Measurements from ENCODE around the gene TUBGCP6.
"Not testable (repeated sequence)": the region's sequence is repeated elsewhere in the genome, so short reads cannot be mapped to it uniquely, and the experiment has no call there.

Gene TUBGCP6

GRCh38 chr22:50173983-50174355 lies 70.9 kb downstream of the TUBGCP6 start:
- Histone ChIP-seq H3K9me3 (ENCODE audit: control insufficient read depth in 1 of 2, low read length in 2 of 2) (no peaks in the 10 kb centered on the region), H3K27me3 (ENCODE audit: control insufficient read depth in 1 of 2, insufficient read depth in 2 of 2, low read length in 2 of 2) (peaks cover 8 to 18% of the 10 kb centered on the region in 2 donors), H3K9ac (ENCODE audit: low read depth in 1 of 2, low read length in 2 of 2) (no peak overlapping the region), H3K36me3 (ENCODE audit: control insufficient read depth in 1 of 2, insufficient read depth in 2 of 2, low read length in 2 of 2) (no peaks in the 10 kb centered on the region), H3K4me1 (ENCODE audit: control insufficient read depth in 1 of 2, insufficient read depth in 2 of 2, low read length in 2 of 2) (peaks cover 0 to 7% of the 10 kb centered on the region in 2 donors), H3K4me3 (ENCODE audit: low read depth in 1 of 2, low read length in 2 of 2) (no peak overlapping the region), H3K27ac (ENCODE audit: low read depth, low read length) (no peak overlapping the region)

GRCh38 chr22:50173311-50173982 lies 71.4 kb downstream of the TUBGCP6 start:
- Histone ChIP-seq H3K27ac (ENCODE audit: low read depth, low read length) (no peak overlapping the region), H3K36me3 (ENCODE audit: control insufficient read depth in 1 of 2, insufficient read depth in 2 of 2, low read length in 2 of 2) (no peaks in the 10 kb centered on the region), H3K4me1 (ENCODE audit: control insufficient read depth in 1 of 2, insufficient read depth in 2 of 2, low read length in 2 of 2) (peaks cover 0 to 7% of the 10 kb centered on the region in 2 donors), H3K9ac (ENCODE audit: low read depth in 1 of 2, low read length in 2 of 2) (no peak overlapping the region), H3K27me3 (ENCODE audit: control insufficient read depth in 1 of 2, insufficient read depth in 2 of 2, low read length in 2 of 2) (peaks cover 7 to 21% of the 10 kb centered on the region in 2 donors), H3K4me3 (ENCODE audit: low read depth in 1 of 2, low read length in 2 of 2) (no peak overlapping the region), H3K9me3 (ENCODE audit: control insufficient read depth in 1 of 2, low read length in 2 of 2) (no peaks in the 10 kb centered on the region)

- Histone ChIP-seq H3K27me3 (ENCODE audit: control insufficient read depth in 1 of 2, insufficient read depth in 2 of 2, low read length in 2 of 2) (peaks cover 7 to 21% of the 10 kb centered on the region in 2 donors), H3K9ac (ENCODE audit: low read depth in 1 of 2, low read length in 2 of 2) (no peak overlapping the region), H3K4me1 (ENCODE audit: control insufficient read depth in 1 of 2, insufficient read depth in 2 of 2, low read length in 2 of 2) (peaks cover 0 to 7% of the 10 kb centered on the region in 2 donors), H3K9me3 (ENCODE audit: control insufficient read depth in 1 of 2, low read length in 2 of 2) (no peaks in the 10 kb centered on the region), H3K36me3 (ENCODE audit: control insufficient read depth in 1 of 2, insufficient read depth in 2 of 2, low read length in 2 of 2) (no peaks in the 10 kb centered on the region), H3K4me3 (ENCODE audit: low read depth in 1 of 2, low read length in 2 of 2) (no peak overlapping the region), H3K27ac (ENCODE audit: low read depth, low read length) (no peak overlapping the region)
These were observed 72.8 kb downstream of the TUBGCP6 start for GRCh38 chr22:50171965-50172421.

- Histone ChIP-seq H3K9me3 (ENCODE audit: control insufficient read depth in 1 of 2, low read length in 2 of 2) (no peaks in the 10 kb centered on the region), H3K27me3 (ENCODE audit: control insufficient read depth in 1 of 2, insufficient read depth in 2 of 2, low read length in 2 of 2) (peaks cover 7 to 21% of the 10 kb centered on the region in 2 donors), H3K36me3 (ENCODE audit: control insufficient read depth in 1 of 2, insufficient read depth in 2 of 2, low read length in 2 of 2) (no peaks in the 10 kb centered on the region), H3K27ac (ENCODE audit: low read depth, low read length) (no peak overlapping the region), H3K9ac (ENCODE audit: low read depth in 1 of 2, low read length in 2 of 2) (no peak overlapping the region), H3K4me1 (ENCODE audit: control insufficient read depth in 1 of 2, insufficient read depth in 2 of 2, low read length in 2 of 2) (peaks cover 0 to 7% of the 10 kb centered on the region in 2 donors), H3K4me3 (ENCODE audit: low read depth in 1 of 2, low read length in 2 of 2) (no peak overlapping the region)
These were observed 73.4 kb downstream of the TUBGCP6 start for GRCh38 chr22:50171319-50171964.

- Histone ChIP-seq H3K9ac (ENCODE audit: low read depth in 1 of 2, low read length in 2 of 2) (no peak within 1 kb of the TSS), H3K36me3 (ENCODE audit: control insufficient read depth in 1 of 2, insufficient read depth in 2 of 2, low read length in 2 of 2) (no peaks in the 10 kb centered on the region), H3K9me3 (ENCODE audit: control insufficient read depth in 1 of 2, low read length in 2 of 2) (no peaks in the 10 kb centered on the region), H3K27ac (ENCODE audit: low read depth, low read length) (no peak within 1 kb of the TSS), H3K4me1 (ENCODE audit: control insufficient read depth in 1 of 2, insufficient read depth in 2 of 2, low read length in 2 of 2) (peaks cover 0 to 7% of the 10 kb centered on the region in 2 donors), H3K4me3 (ENCODE audit: low read depth in 1 of 2, low read length in 2 of 2) (no peak within 1 kb of the TSS), H3K27me3 (ENCODE audit: control insufficient read depth in 1 of 2, insufficient read depth in 2 of 2, low read length in 2 of 2) (peaks cover 7 to 21% of the 10 kb centered on the region in 2 donors)
These were observed 74.1 kb downstream of the TUBGCP6 start, which contains the start of gene PANX2 for GRCh38 chr22:50170453-50171318. TSS of gene PANX2 (plus strand) at chr22:50170731. CDS start at chr22:50170731, 0 bp downstream.

DNA sequence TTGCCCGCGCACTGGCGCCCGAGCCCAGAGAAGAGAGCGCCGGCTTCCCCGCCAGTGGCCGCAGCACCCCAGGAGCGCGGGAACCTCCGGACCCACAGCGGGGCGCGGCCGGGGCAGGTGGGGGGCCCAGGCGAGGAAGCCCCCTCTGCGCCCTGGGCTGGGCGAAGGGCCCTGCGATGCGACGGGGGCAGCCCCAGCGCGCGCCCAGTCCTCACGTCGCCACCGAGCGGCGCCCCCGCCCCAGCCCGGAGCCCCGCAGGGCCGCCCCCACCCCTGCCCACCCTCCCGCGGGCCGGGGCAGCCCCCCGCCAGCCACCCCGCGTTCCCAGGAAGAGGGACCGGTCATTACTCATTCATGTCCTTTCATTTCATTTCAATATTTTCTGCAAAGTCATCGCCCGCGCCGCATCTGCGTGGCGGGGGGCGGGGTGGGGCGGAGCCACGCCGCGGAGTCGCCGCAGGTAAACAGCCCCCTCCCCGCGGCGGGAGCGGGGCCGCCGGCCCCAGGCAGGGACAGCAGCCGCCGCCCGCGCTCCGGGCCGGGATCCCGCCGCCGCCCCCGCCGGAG lies 75.0 kb downstream of the TUBGCP6 start:
- H3K27ac ChIP-seq (ENCODE audit: low read depth, low read length): no peak overlapping the region

GRCh38 chr22:50169181-50169759 lies 75.6 kb downstream of the TUBGCP6 start:
- Histone ChIP-seq H3K27me3 (ENCODE audit: control insufficient read depth in 1 of 2, insufficient read depth in 2 of 2, low read length in 2 of 2) (peaks cover 7 to 21% of the 10 kb centered on the region in 2 donors), H3K27ac (ENCODE audit: low read depth, low read length) (no peak overlapping the region), H3K4me3 (ENCODE audit: low read depth in 1 of 2, low read length in 2 of 2) (no peak overlapping the region), H3K36me3 (ENCODE audit: control insufficient read depth in 1 of 2, insufficient read depth in 2 of 2, low read length in 2 of 2) (no peaks in the 10 kb centered on the region), H3K9me3 (ENCODE audit: control insufficient read depth in 1 of 2, low read length in 2 of 2) (no peaks in the 10 kb centered on the region), H3K4me1 (ENCODE audit: control insufficient read depth in 1 of 2, insufficient read depth in 2 of 2, low read length in 2 of 2) (peaks cover 0 to 7% of the 10 kb centered on the region in 2 donors), H3K9ac (ENCODE audit: low read depth in 1 of 2, low read length in 2 of 2) (no peak overlapping the region)

More for the DNA sequence above, 75.0 kb downstream of the TUBGCP6 start:
- Histone ChIP-seq H3K36me3 (ENCODE audit: control insufficient read depth in 1 of 2, insufficient read depth in 2 of 2, low read length in 2 of 2) (no peaks in the 10 kb centered on the region), H3K27me3 (ENCODE audit: control insufficient read depth in 1 of 2, insufficient read depth in 2 of 2, low read length in 2 of 2) (peaks cover 7 to 21% of the 10 kb centered on the region in 2 donors), H3K9ac (ENCODE audit: low read depth in 1 of 2, low read length in 2 of 2) (no peak overlapping the region), H3K4me3 (ENCODE audit: low read depth in 1 of 2, low read length in 2 of 2) (no peak overlapping the region), H3K4me1 (ENCODE audit: control insufficient read depth in 1 of 2, insufficient read depth in 2 of 2, low read length in 2 of 2) (peaks cover 0 to 7% of the 10 kb centered on the region in 2 donors), H3K9me3 (ENCODE audit: control insufficient read depth in 1 of 2, low read length in 2 of 2) (no peaks in the 10 kb centered on the region)

- H3K27me3 ChIP-seq (ENCODE audit: control insufficient read depth in 1 of 2, insufficient read depth in 2 of 2, low read length in 2 of 2): peaks cover 7 to 21% of the 10 kb centered on the region in 2 donors
- H3K27ac ChIP-seq (ENCODE audit: low read depth, low read length); H3K4me3 ChIP-seq (ENCODE audit: low read depth in 1 of 2, low read length in 2 of 2); H3K4me1 ChIP-seq (ENCODE audit: control insufficient read depth in 1 of 2, insufficient read depth in 2 of 2, low read length in 2 of 2); H3K9me3 ChIP-seq (ENCODE audit: control insufficient read depth in 1 of 2, low read length in 2 of 2); H3K9ac ChIP-seq (ENCODE audit: low read depth in 1 of 2, low read length in 2 of 2); H3K36me3 ChIP-seq (ENCODE audit: control insufficient read depth in 1 of 2, insufficient read depth in 2 of 2, low read length in 2 of 2): not testable (repeated sequence)
These were observed 76.2 kb downstream of the TUBGCP6 start for GRCh38 chr22:50168490-50169180.

Data from duodenal mucosa (tissue), 2 donors.